IMR-90 (cell line): ENCODE data around the gene B4GALNT3. TPM values are rescaled to one million over a fixed set of nuclear protein-coding genes. Genes with fewer than 3 reads are reported as not detected.

Experiments used
- ATAC-seq: fragments of 200-7000 bp; cut with Tn5 transposase; 2 replicates; pipeline ENCODE4 v1.9.1; 2020; ENCODE audit warnings: low read depth, mild to moderate bottlenecking, moderate library complexity
- BruUV-seq: library from RNA; stranded (reverse); fragments of 400-500 nt; replicated peaks from 2 replicates; lab custom pipeline; 2021; lab: Mats Ljungman, UMichigan
- CTCF ChIA-PET: fragments of 300-600 bp; formaldehyde crosslinking; extraction: SDS; loops from one replicate; lab custom pipeline; 2021; ENCODE audit warnings: antibody characterized with exemption; lab: Yijun Ruan, JAX
- POLR2A ChIA-PET: fragments of 300-600 bp; sonication (Branson Sonifier 250); formaldehyde crosslinking; loops from one replicate; lab custom pipeline; 2022; ENCODE audit warnings: antibody characterized with exemption; ENCODE audit not compliant: unreplicated experiment; lab: Charles Lee
- DNase-seq: peaks from one replicate; pipeline ENCODE4 v3.0.0; 2013
- H2AFZ ChIP-seq: replicated peaks from 2 replicates; pipeline ENCODE3; 2013; ENCODE audit warnings: low read length, mild to moderate bottlenecking; ENCODE audit not compliant: poor library complexity
- H2AK5ac ChIP-seq: 2 replicates; pipeline ENCODE4 v1.6.1; 2013; ENCODE audit warnings: low read depth, low read length, inconsistent platforms
- H2AK9ac ChIP-seq: replicated peaks from 2 replicates; pipeline ENCODE3; 2013; ENCODE audit warnings: mild to moderate bottlenecking, low read depth, low read length, moderate library complexity; ENCODE audit not compliant: poor library complexity
- H2BK120ac ChIP-seq: 2 replicates; pipeline ENCODE4 v1.6.1; 2013; ENCODE audit warnings: low read depth, low read length, inconsistent platforms
- H2BK15ac ChIP-seq: 3 replicates; pipeline ENCODE4 v1.6.1; 2013; ENCODE audit warnings: low read depth, low read length, inconsistent platforms
- H2BK20ac ChIP-seq: 2 replicates; pipeline ENCODE4 v1.6.1; 2013; ENCODE audit warnings: low read depth, mild to moderate bottlenecking, inconsistent platforms, low read length, moderate library complexity
- H2BK5ac ChIP-seq: 2 replicates; pipeline ENCODE4 v1.6.1; 2013; ENCODE audit warnings: mild to moderate bottlenecking, low read depth, low read length, inconsistent platforms; ENCODE audit not compliant: poor library complexity, severe bottlenecking
- H3K14ac ChIP-seq: replicated peaks from 2 replicates; pipeline ENCODE4 v1.6.1; 2013; ENCODE audit warnings: low read depth, low read length, inconsistent platforms
- H3K18ac ChIP-seq: 2 replicates; pipeline ENCODE4 v1.6.1; 2013; ENCODE audit warnings: low read depth, low read length, control low read depth
- H3K23ac ChIP-seq: 2 replicates; pipeline ENCODE4 v1.6.1; 2013; ENCODE audit warnings: low read depth, low read length, inconsistent platforms
- H3K27ac ChIP-seq: 2 replicates; pipeline ENCODE4 v1.5.1; 2013; ENCODE audit warnings: mild to moderate bottlenecking, control low read depth, low read length; ENCODE audit not compliant: insufficient read depth
- H3K27me3 ChIP-seq: 2 replicates; pipeline ENCODE4 v1.6.1; 2013; ENCODE audit warnings: low read length; ENCODE audit not compliant: control insufficient read depth, insufficient read depth
- H3K36me3 ChIP-seq: 2 replicates; pipeline ENCODE4 v1.6.1; 2013; ENCODE audit warnings: low read length, mixed read lengths; ENCODE audit not compliant: control insufficient read depth, insufficient read depth
- H3K4ac ChIP-seq: 2 replicates; pipeline ENCODE4 v1.6.1; 2013; ENCODE audit warnings: low read depth, low read length, inconsistent platforms
- H3K4me1 ChIP-seq: 2 replicates; pipeline ENCODE4 v1.6.1; 2013; ENCODE audit warnings: low read length, mixed read lengths; ENCODE audit not compliant: control insufficient read depth, insufficient read depth
- H3K4me2 ChIP-seq: 2 replicates; pipeline ENCODE4 v1.6.1; 2013; ENCODE audit warnings: low read depth, mild to moderate bottlenecking, control low read depth, low read length, moderate library complexity
- H3K4me3 ChIP-seq: 2 replicates; pipeline ENCODE4 v1.5.1; 2013; ENCODE audit warnings: low read depth, mild to moderate bottlenecking, control low read depth, low read length, moderate library complexity; ENCODE audit not compliant: insufficient read depth
- H3K56ac ChIP-seq: 2 replicates; pipeline ENCODE4 v1.6.1; 2013; ENCODE audit warnings: low read length, inconsistent platforms; ENCODE audit not compliant: insufficient read depth; ENCODE audit errors: extremely low read depth
- H3K79me1 ChIP-seq, 2 experiments: 2 replicates each; pipeline ENCODE4 v1.6.1; 2013; ENCODE audit warnings: low read length in 2 of 2, inconsistent platforms in 1 of 2, low read depth in 1 of 2
- H3K9ac ChIP-seq: 2 replicates; pipeline ENCODE4 v1.6.1; 2013; ENCODE audit warnings: low read depth, low read length, control low read depth
- H3K9me1 ChIP-seq: 2 replicates; pipeline ENCODE4 v1.6.1; 2013; ENCODE audit warnings: low read length, inconsistent platforms; ENCODE audit not compliant: insufficient read depth
- H3K9me3 ChIP-seq: 2 replicates; pipeline ENCODE4 v1.6.1; 2013; ENCODE audit warnings: low read length; ENCODE audit not compliant: control insufficient read depth, insufficient read depth
- H4K20me1 ChIP-seq: 2 replicates; pipeline ENCODE4 v1.6.1; 2013; ENCODE audit warnings: low read length, inconsistent platforms; ENCODE audit not compliant: insufficient read depth
- H4K5ac ChIP-seq: 2 replicates; pipeline ENCODE4 v1.6.1; 2013; ENCODE audit warnings: mild to moderate bottlenecking, low read depth, low read length, control low read depth
- H4K8ac ChIP-seq, 2 experiments: 2 replicates each; pipeline ENCODE4 v1.6.1; 2013; ENCODE audit warnings: low read depth in 2 of 2, low read length in 2 of 2, control low read depth in 1 of 2, inconsistent platforms in 1 of 2
- H4K91ac ChIP-seq: 2 replicates; pipeline ENCODE4 v1.6.1; 2013; ENCODE audit warnings: low read depth, low read length, inconsistent platforms; ENCODE audit not compliant: insufficient read depth
- MAFK ChIP-seq: IDR thresholded peaks from 2 replicates; pipeline ENCODE4 v1.6.1; 2012; ENCODE audit warnings: low read depth, low read length, improper control_type of control experiment
- WGBS, 2 experiments: methylation state at CpG; one replicate each; pipeline versions ENCODE4 v1.1.5 to v1.1.7; 2013; ENCODE audit warnings: missing lambda C conversion rate in 2 of 2; ENCODE audit not compliant: insufficient read length in 1 of 2; ENCODE audit errors: extremely low coverage in 2 of 2; 5-methylcytosine and 5-hydroxymethylcytosine counted together
- dilution Hi-C: fragments of 300-500 bp; cut with HindIII; formaldehyde crosslinking; loops from one replicate; pipeline ENCODE4 v1.14.3; 2018; ENCODE audit warnings: low sequenced_read_pairs; ENCODE audit not compliant: unreplicated experiment
- in situ Hi-C: fragments of 300-500 bp; cut with MboI; formaldehyde crosslinking; loops from 3 replicates; pipeline ENCODE4 v1.14.3; 2019; ENCODE audit warnings: low sequenced_read_pairs, inconsistent platforms, mixed read lengths
- intact Hi-C: fragments of 100-400 bp; cut with micrococcal nuclease; formaldehyde crosslinking; loops from 2 replicates; pipeline ENCODE4 v1.10.0; 2022
- polyA plus RNA-seq, 3 experiments: library from polyadenylated mRNA; depleted of rRNA; stranded (reverse); fragments of >200 nt; gene quantifications; 2 replicates each; pipeline ENCODE4 v1.2.3, GENCODE V29; 2012; ENCODE audit warnings: low replicate concordance in 1 of 3
- total RNA-seq: library from RNA; depleted of rRNA; stranded (reverse); fragments of >200 nt; gene quantifications from 2 replicates; pipeline ENCODE4 v1.2.3, GENCODE V29; 2012

Gene B4GALNT3
- total and polyA plus RNA-seq, 2 of the 4 experiments (the other 2 are of a cell fraction) = not detected

- Histone ChIP-seq H2BK120ac (no peak overlapping the region), H3K9me1 (peaks cover 6% of the 10 kb centered on the region), H3K79me1 (no peaks in the 10 kb centered on the region), H3K56ac (no peak overlapping the region), H3K18ac (no peak overlapping the region), H3K4me3 (no peak overlapping the region), H3K27ac (no peak overlapping the region), H2AK9ac (no peak overlapping the region), H3K4me1 (peaks cover 4% of the 10 kb centered on the region), H3K4ac (no peak overlapping the region), H3K27me3 (peaks cover 22% of the 10 kb centered on the region), H4K20me1 (no peaks in the 10 kb centered on the region), H2BK15ac (no peak overlapping the region), H3K9me3 (no peaks in the 10 kb centered on the region), H3K36me3 (no peaks in the 10 kb centered on the region), H3K4me2 (no peak overlapping the region), H2AFZ (peak overlapping the region; percentile 28), H2BK5ac (no peak overlapping the region), H3K9ac (no peak overlapping the region), H2AK5ac (no peak overlapping the region), H3K14ac (no peak overlapping the region), H2BK20ac (no peak overlapping the region), H4K8ac (no peak overlapping the region), H4K5ac (no peak overlapping the region), H4K91ac (no peak overlapping the region), H3K23ac (no peak overlapping the region)
- dilution Hi-C loops (no loop called here), intact Hi-C loops (no loop called here), in situ Hi-C loops (no loop called here)
- no peak for TF ChIP-seq MAFK
- no peak for ATAC-seq
- ChIA-PET POLR2A (no interaction called here), CTCF (interaction anchor here (1.5 kb wide), 1 partner anchor 32 kb away, joined by 4 read pairs; no protein-coding TSS in a partner anchor)
- no peak for DNase-seq
- no TSS peak for BruUV-seq
- WGBS, 2 experiments = 31% methylated on average over 2 of the region's 5 CpGs; no CpG with 5 or more reads in 1 of the 2 experiments
Measured at GRCh38 chr12:607541-608001, 147.8 kb downstream of the B4GALNT3 start.
